Measurements from ENCODE around the gene LRSAM1.

GRCh38 chr9:127543221-127543620, 91.9 kb downstream of the LRSAM1 start:
- no peak for TF ChIP-seq CTCF (IDR thresholded peaks at IDR 0.05)
- TF ChIP-seq EP300 (IDR thresholded peaks at IDR 0.05), result no peak

Measured in upper lobe of left lung (tissue), 4 donors.